Effector memory CD4-positive, alpha-beta T cell (primary cell): ENCODE results near the gene GOLGA8F.
"Not testable (repeated sequence)": the region's sequence is repeated elsewhere in the genome, so short reads cannot be mapped to it uniquely, and the experiment has no call there.

ENCODE experiments used
- DNase-seq, 3 donors: peaks; one replicate each; pipeline ENCODE4 v3.0.0-alpha.2; 2020
- H3K27ac ChIP-seq: 2 replicates; pipeline ENCODE4 v1.7.0; 2013; ENCODE audit warnings: mild to moderate bottlenecking, low read length, moderate library complexity; ENCODE audit not compliant: insufficient read depth, poor library complexity, severe bottlenecking
- H3K27me3 ChIP-seq: replicated peaks from 2 replicates; pipeline ENCODE4 v1.7.0; 2013; ENCODE audit warnings: mild to moderate bottlenecking, low read length; ENCODE audit not compliant: insufficient read depth, control insufficient read depth, poor library complexity, severe bottlenecking
- H3K36me3 ChIP-seq: 2 replicates; pipeline ENCODE4 v1.7.0; 2013; ENCODE audit warnings: mild to moderate bottlenecking, low read length, moderate library complexity; ENCODE audit not compliant: control insufficient read depth, insufficient read depth
- H3K4me1 ChIP-seq: 2 replicates; pipeline ENCODE4 v1.7.0; 2013; ENCODE audit warnings: low read length, mild to moderate bottlenecking; ENCODE audit not compliant: control insufficient read depth, insufficient read depth, poor library complexity, severe bottlenecking
- H3K4me3 ChIP-seq: 2 replicates; pipeline ENCODE4 v1.7.0; 2013; ENCODE audit warnings: low read length, low read depth, mild to moderate bottlenecking; ENCODE audit not compliant: insufficient read depth, poor library complexity, severe bottlenecking
- H3K9me3 ChIP-seq: 2 replicates; pipeline ENCODE4 v1.7.0; 2013; ENCODE audit warnings: mild to moderate bottlenecking, low read length, moderate library complexity; ENCODE audit not compliant: control insufficient read depth
- total RNA-seq, 3 donors: gene quantifications; one replicate each; lab custom pipeline; 2026; lab: John Stamatoyannopoulos, UW

The GOLGA8F gene
- 0 reads per million in 3 donors for total RNA-seq

GRCh38 chr15:28378364-28378763 lies at the start of gene GOLGA8F:
GOLGA8F (plus strand) TSS chr15:28378664; CDS start chr15:28378762, 98 bp downstream.
- not testable (repeated sequence) for H3K4me1 ChIP-seq, H3K9me3 ChIP-seq, H3K27me3 ChIP-seq, H3K36me3 ChIP-seq, H3K27ac ChIP-seq, H3K4me3 ChIP-seq, DNase-seq

GRCh38 chr15:28357984-28358383 lies 20.5 kb upstream of the GOLGA8F start, which contains the start of gene GOLGA6L24:
GOLGA6L24 (minus strand) TSS chr15:28358084; CDS start chr15:28358023, 61 bp downstream.
- not testable (repeated sequence) for DNase-seq, H3K36me3 ChIP-seq, H3K9me3 ChIP-seq, H3K4me1 ChIP-seq, H3K27me3 ChIP-seq, H3K4me3 ChIP-seq, H3K27ac ChIP-seq

GRCh38 chr15:28365502-28365901 lies 13.0 kb upstream of the GOLGA8F start:
- H3K36me3 ChIP-seq, H3K4me1 ChIP-seq, H3K27ac ChIP-seq, H3K9me3 ChIP-seq, H3K27me3 ChIP-seq, H3K4me3 ChIP-seq, DNase-seq: not testable (repeated sequence)

- not testable (repeated sequence) for H3K9me3 ChIP-seq, H3K4me3 ChIP-seq, DNase-seq, H3K27me3 ChIP-seq, H3K4me1 ChIP-seq, H3K36me3 ChIP-seq, H3K27ac ChIP-seq
Measured at GRCh38 chr15:28380053-28380452, 1.6 kb downstream of the GOLGA8F start.

GRCh38 chr15:28396022-28396421 lies 17.6 kb downstream of the GOLGA8F start:
- DNase-seq, H3K4me3 ChIP-seq, H3K9me3 ChIP-seq, H3K4me1 ChIP-seq, H3K36me3 ChIP-seq, H3K27me3 ChIP-seq, H3K27ac ChIP-seq: not testable (repeated sequence)

GRCh38 chr15:28402774-28403435 lies 24.4 kb downstream of the GOLGA8F start:
- H3K27ac ChIP-seq, H3K36me3 ChIP-seq, DNase-seq, H3K4me3 ChIP-seq, H3K4me1 ChIP-seq, H3K9me3 ChIP-seq, H3K27me3 ChIP-seq: not testable (repeated sequence)

GRCh38 chr15:28420470-28420869 lies 42.0 kb downstream of the GOLGA8F start:
- not testable (repeated sequence) for DNase-seq, H3K27me3 ChIP-seq, H3K36me3 ChIP-seq, H3K9me3 ChIP-seq, H3K4me1 ChIP-seq, H3K27ac ChIP-seq, H3K4me3 ChIP-seq

- not testable (repeated sequence) for H3K36me3 ChIP-seq, H3K4me3 ChIP-seq, H3K27me3 ChIP-seq, DNase-seq, H3K9me3 ChIP-seq, H3K27ac ChIP-seq, H3K4me1 ChIP-seq
Measured at GRCh38 chr15:28435594-28435993, 57.1 kb downstream of the GOLGA8F start.
